HCT116 (cell line): ENCODE results near the gene PDIK1L.

ENCODE experiments used
- CEBPB ChIP-seq: IDR thresholded peaks from 2 replicates; pipeline ENCODE4 v1.6.1; 2012; ENCODE audit warnings: low read depth
- CTCF ChIP-seq, 3 experiments: fragments of 200-600 bp in 1 of 3; sonication (generic) in 1 of 3; IDR thresholded peaks in 2 of 3; conservative IDR thresholded peaks in 1 of 3; 2 replicates each; pipeline ENCODE4 v1.5.1; 2012 to 2017; ENCODE audit warnings: low read depth in 2 of 3, low read length in 2 of 3, antibody characterized with exemption in 1 of 3, borderline replicate concordance in 1 of 3, control low read depth in 1 of 3, mild to moderate bottlenecking in 1 of 3, mixed read lengths in 1 of 3, mixed run types in 1 of 3, moderate library complexity in 1 of 3; ENCODE audit not compliant: insufficient read depth in 1 of 3
- EZH2 ChIP-seq: fragments of 200-600 bp; sonication (generic); IDR thresholded peaks from 2 replicates; pipeline ENCODE4 v1.6.1; 2017; ENCODE audit warnings: antibody characterized with exemption, mixed run types
- EZH2phosphoT487 ChIP-seq: fragments of 200-600 bp; IDR thresholded peaks from 2 replicates; pipeline ENCODE4 v1.6.1; 2018; ENCODE audit warnings: antibody characterized with exemption, borderline replicate concordance
- JUND ChIP-seq: IDR thresholded peaks from 2 replicates; pipeline ENCODE4 v1.6.1; 2012
- POLR2A ChIP-seq: IDR thresholded peaks from 2 replicates; pipeline ENCODE4 v1.7.0; 2011; ENCODE audit warnings: borderline replicate concordance; ENCODE audit not compliant: insufficient read depth, insufficient read length; ENCODE audit errors: extremely low read depth
- POLR2AphosphoS5 ChIP-seq: IDR thresholded peaks from 2 replicates; pipeline ENCODE4 v1.6.1; 2011; ENCODE audit warnings: mild to moderate bottlenecking, low read depth, low read length, moderate library complexity
- RAD21 ChIP-seq: IDR thresholded peaks from 2 replicates; pipeline ENCODE4 v1.6.1; 2012; ENCODE audit warnings: low read depth, mild to moderate bottlenecking
- SP1 ChIP-seq: IDR thresholded peaks from 2 replicates; pipeline ENCODE4 v1.6.1; 2012; ENCODE audit warnings: low read depth
- TCF7L2 ChIP-seq: IDR thresholded peaks from 2 replicates; pipeline ENCODE4 v1.7.0; 2011; ENCODE audit warnings: borderline replicate concordance, inconsistent platforms; ENCODE audit not compliant: insufficient read depth, insufficient read length; ENCODE audit errors: extremely low read depth
- YY1 ChIP-seq: IDR thresholded peaks from 2 replicates; pipeline ENCODE4 v1.6.1; 2011; ENCODE audit warnings: low read length, low read depth, moderate library complexity, mild to moderate bottlenecking; ENCODE audit not compliant: insufficient replicate concordance; ENCODE audit errors: extremely low read depth
- ZNF274 ChIP-seq: fragments of 200-500 bp; sonication (Bioruptor generic); IDR thresholded peaks from 2 replicates; pipeline ENCODE4 v1.6.1; 2014; ENCODE audit warnings: mild to moderate bottlenecking, low read depth, low read length, inconsistent platforms

GRCh38 chr1:26064553-26064952 lies 47.1 kb upstream of the PDIK1L start:
- no peak for TF ChIP-seq JUND
- TF ChIP-seq CTCF (IDR thresholded peaks at IDR 0.05 in 2 of 3, conservative IDR thresholded peaks at IDR 0.05 in 1 of 3; ENCODE audit: borderline replicate concordance in 1 of 3, insufficient read depth in 1 of 3, low read depth in 2 of 3, low read length in 2 of 3) = no peak
- no peak for TF ChIP-seq ZNF274
- no peak for TF ChIP-seq POLR2A
- TF ChIP-seq EZH2 = no peak
- TF ChIP-seq EZH2phosphoT487 = no peak
- no peak for TF ChIP-seq SP1
- TF ChIP-seq POLR2AphosphoS5 = no peak
- no peak for TF ChIP-seq YY1
- no peak for TF ChIP-seq CEBPB
- TF ChIP-seq RAD21 = no peak
- no peak for TF ChIP-seq TCF7L2
